Type B pancreatic cell (in vitro differentiated cells): Measurements from ENCODE around the gene ADISSP. TPM values are rescaled to one million over a fixed set of nuclear protein-coding genes. Genes with fewer than 3 reads are reported as not detected.
"Not testable (repeated sequence)": the region's sequence is repeated elsewhere in the genome, so short reads cannot be mapped to it uniquely, and the experiment has no call there.

ENCODE experiments used
- DNase-seq: peaks from one replicate; pipeline ENCODE4 v3.0.0; 2021; ENCODE audit warnings: mixed read lengths; ENCODE audit not compliant: unreplicated experiment; ENCODE audit errors: extremely low spot score
- H3K27ac Mint-ChIP-seq: 2 replicates; pipeline ENCODE4 v1.8.0; 2021; ENCODE audit warnings: mild to moderate bottlenecking, mixed read lengths
- H3K27me3 Mint-ChIP-seq: 2 replicates; pipeline ENCODE4 v1.8.0; 2021; ENCODE audit warnings: mixed read lengths
- H3K36me3 Mint-ChIP-seq: 2 replicates; pipeline ENCODE4 v1.8.0; 2021; ENCODE audit warnings: mixed read lengths
- H3K4me1 Mint-ChIP-seq: one replicate; pipeline ENCODE4 v1.8.0; 2021; ENCODE audit warnings: mixed read lengths; ENCODE audit not compliant: unreplicated experiment
- H3K4me3 Mint-ChIP-seq: 2 replicates; pipeline ENCODE4 v1.8.0; 2021; ENCODE audit warnings: mild to moderate bottlenecking, mixed read lengths
- H3K9me3 Mint-ChIP-seq: 2 replicates; pipeline ENCODE4 v1.8.0; 2021; ENCODE audit warnings: mixed read lengths
- CTCF ChIP-seq: fragments of 200-600 bp; sonication (generic); conservative IDR thresholded peaks from 2 replicates; pipeline ENCODE4 v1.5.0; 2021; ENCODE audit warnings: antibody characterized with exemption, mild to moderate bottlenecking
- total RNA-seq: library from RNA; stranded (reverse); gene quantifications from 2 replicates; pipeline ENCODE4 v1.2.1, GENCODE V29; 2021; ENCODE audit warnings: low replicate concordance

ADISSP gene
- total RNA-seq, 1 donor from 2014 or later, result 49.4 TPM

GRCh38 chr20:3797592-3798372 lies 30.2 kb upstream of the ADISSP start:
- Mint-ChIP-seq H3K36me3 (peaks cover 5% of the 10 kb centered on the region), H3K27me3 (no peaks in the 10 kb centered on the region), H3K4me1 (peaks cover 33% of the 10 kb centered on the region), H3K27ac (peak overlapping the region; percentile 89), H3K4me3 (peak overlapping the region; percentile 91), H3K9me3 (no peaks in the 10 kb centered on the region)
- DNase-seq, result no peak
- TF ChIP-seq CTCF, result no peak

GRCh38 chr20:3797226-3797545 lies 29.6 kb upstream of the ADISSP start:
- Mint-ChIP-seq H3K27ac (peak overlapping the region; percentile 89), H3K4me3 (peak overlapping the region; percentile 91), H3K36me3 (no peaks in the 10 kb centered on the region), H3K4me1 (peaks cover 33% of the 10 kb centered on the region), H3K9me3 (no peaks in the 10 kb centered on the region), H3K27me3 (no peaks in the 10 kb centered on the region)
- no peak for TF ChIP-seq CTCF
- no peak for DNase-seq

- Mint-ChIP-seq H3K4me3 (peak overlapping the region; percentile 91), H3K27ac (peak overlapping the region; percentile 89), H3K27me3 (no peaks in the 10 kb centered on the region), H3K9me3 (no peaks in the 10 kb centered on the region), H3K4me1 (peaks cover 33% of the 10 kb centered on the region), H3K36me3 (no peaks in the 10 kb centered on the region)
- DNase-seq, result no peak
- no peak for TF ChIP-seq CTCF
Measured at GRCh38 chr20:3796477-3797225, 29.1 kb upstream of the ADISSP start.

- peak within 1 kb of the TSS; percentile 91 for H3K4me3 Mint-ChIP-seq
- peak; percentile 72 for TF ChIP-seq CTCF
- H3K4me1 Mint-ChIP-seq, result peaks cover 33% of the 10 kb centered on the region
- H3K36me3 Mint-ChIP-seq, result no peaks in the 10 kb centered on the region
- no peaks in the 10 kb centered on the region for H3K9me3 Mint-ChIP-seq
- peak; percentile 90 for DNase-seq
- peak within 1 kb of the TSS; percentile 89 for H3K27ac Mint-ChIP-seq
- no peaks in the 10 kb centered on the region for H3K27me3 Mint-ChIP-seq
Measured at GRCh38 chr20:3795511-3796468, 28.2 kb upstream of the ADISSP start, which contains the start of gene CDC25B. TSS of gene CDC25B (plus strand) at chr20:3796310. CDS start at chr20:3796532, 222 bp downstream.

GRCh38 chr20:3794701-3795420 lies 27.3 kb upstream of the ADISSP start:
- peaks cover 27% of the 10 kb centered on the region for H3K4me1 Mint-ChIP-seq
- TF ChIP-seq CTCF, result no peak
- H3K36me3 Mint-ChIP-seq, result no peaks in the 10 kb centered on the region
- H3K9me3 Mint-ChIP-seq, result no peaks in the 10 kb centered on the region
- no peak overlapping the region for H3K27ac Mint-ChIP-seq
- DNase-seq, result no peak
- peak overlapping the region; percentile 89 for H3K4me3 Mint-ChIP-seq
- H3K27me3 Mint-ChIP-seq, result no peaks in the 10 kb centered on the region

- H3K36me3 Mint-ChIP-seq, H3K9me3 Mint-ChIP-seq, H3K27me3 Mint-ChIP-seq, H3K27ac Mint-ChIP-seq, H3K4me3 Mint-ChIP-seq, DNase-seq: not testable (repeated sequence)
- peaks cover 22% of the 10 kb centered on the region for H3K4me1 Mint-ChIP-seq
Measured at GRCh38 chr20:3794168-3794567, 26.6 kb upstream of the ADISSP start.

- not testable (repeated sequence) for H3K9me3 Mint-ChIP-seq, H3K27ac Mint-ChIP-seq, H3K36me3 Mint-ChIP-seq, H3K27me3 Mint-ChIP-seq, DNase-seq
- Mint-ChIP-seq H3K4me3 (peak overlapping the region; percentile 68), H3K4me1 (peaks cover 12% of the 10 kb centered on the region)
Measured at GRCh38 chr20:3789201-3789600, 21.6 kb upstream of the ADISSP start.
